ENCODE measurements around the gene ERN1.
A peak's percentile ranks its signal among the peaks of the same experiment; 100 is the strongest.

The ERN1 gene

DNA sequence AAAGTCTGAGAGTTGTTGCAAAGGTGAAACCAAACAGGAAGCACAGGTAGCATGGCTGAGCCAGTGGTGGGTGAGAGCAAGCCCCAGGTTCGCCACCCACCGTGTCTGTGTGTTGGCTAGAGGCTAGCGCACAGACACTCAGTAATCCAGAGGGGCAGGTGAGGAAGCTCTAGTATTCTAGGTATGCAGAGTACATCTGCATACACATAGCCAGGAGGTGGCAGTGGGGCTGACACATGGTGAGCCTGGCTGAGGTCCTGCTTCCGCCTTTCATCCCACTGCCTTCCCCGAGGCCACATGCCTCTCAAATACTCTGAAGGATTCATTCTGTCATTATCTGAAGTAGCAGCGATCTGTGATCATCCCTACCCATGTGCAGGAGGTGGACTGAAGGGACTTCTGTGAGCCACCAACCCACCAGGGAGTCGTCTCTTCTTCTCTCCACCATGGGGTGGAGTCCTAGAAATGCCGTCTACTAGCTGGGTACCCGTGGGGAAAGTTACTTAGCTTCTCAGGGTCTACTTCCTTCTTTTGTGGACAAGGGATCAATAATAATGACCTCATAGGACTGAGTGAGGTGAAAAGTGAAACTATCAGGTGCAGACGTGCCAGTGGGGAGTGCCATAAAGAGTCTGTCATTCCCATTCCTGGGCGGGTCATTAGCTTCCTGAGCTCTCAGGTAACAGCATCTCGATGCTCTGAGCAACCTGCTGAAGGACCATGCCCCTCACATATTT, 73.5 kb downstream of the ERN1 start:
- DNase-seq = no peak

DNA sequence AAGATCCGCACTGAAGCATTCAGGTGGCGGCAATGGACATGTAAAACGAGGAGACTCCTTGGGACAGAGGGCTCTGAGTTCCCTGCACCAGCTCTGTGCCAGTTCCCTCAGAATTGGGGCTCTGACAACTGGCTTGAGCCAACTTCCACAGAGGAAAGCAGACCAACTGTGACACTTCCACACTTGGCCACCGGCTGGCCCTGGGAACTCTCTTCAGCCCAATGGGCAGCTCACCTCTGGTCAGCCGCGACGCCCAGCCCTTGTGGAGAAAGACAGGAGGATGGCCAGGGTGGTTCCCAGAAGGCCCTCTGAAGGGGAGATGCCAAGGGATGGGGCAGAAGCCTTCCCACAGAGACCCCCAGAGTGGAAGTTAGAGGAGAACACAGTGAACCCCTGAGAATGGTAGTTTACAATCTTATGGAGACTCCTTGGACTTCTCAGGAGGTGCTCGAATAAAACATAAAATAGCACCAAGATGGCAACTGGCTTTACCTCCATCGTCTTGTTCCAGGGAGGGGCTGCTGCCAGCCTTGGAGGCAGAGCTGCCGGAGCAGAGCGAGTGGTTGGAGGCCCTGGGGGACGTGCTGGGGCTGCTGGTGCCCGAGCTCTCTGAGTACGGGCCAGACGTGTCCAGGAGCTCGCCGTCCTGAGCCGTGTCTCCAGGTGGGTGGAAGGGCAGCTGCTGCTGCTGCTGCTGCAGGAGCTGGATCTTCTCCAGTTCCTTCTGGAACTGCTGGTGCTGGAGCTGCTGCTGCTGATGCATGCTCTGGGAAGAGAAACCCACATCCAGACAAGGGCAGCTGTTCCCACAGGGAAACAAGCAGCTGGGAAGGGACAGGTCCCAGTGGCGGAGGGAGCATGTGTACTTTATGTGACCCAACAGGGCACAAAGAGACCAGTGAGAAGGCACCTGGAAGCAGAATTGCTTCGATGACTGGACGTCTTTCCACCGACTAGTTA, 74.5 kb downstream of the ERN1 start:
- DNase-seq = no peak

DNA sequence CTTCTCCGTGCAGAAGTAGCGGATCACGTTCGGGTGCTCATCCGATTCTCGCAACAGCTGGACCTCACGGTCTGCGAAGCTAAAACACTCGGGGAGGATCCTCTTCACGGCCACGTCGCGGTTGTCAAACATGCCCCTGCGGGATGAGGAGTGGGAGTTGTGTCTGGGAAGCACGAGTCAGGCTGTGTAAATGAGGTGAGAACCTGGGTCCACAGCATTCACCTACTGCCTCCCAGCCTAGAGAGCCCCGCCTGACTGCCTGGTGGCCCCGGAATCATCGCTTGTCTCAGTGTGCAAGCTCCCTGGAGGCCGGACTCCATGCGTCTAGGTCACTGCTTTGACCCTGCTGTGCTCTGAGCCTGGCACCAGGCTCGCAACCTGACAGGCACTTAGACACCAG, 75.6 kb downstream of the ERN1 start:
- DNase-seq = no peak

GRCh38 chr17:64053101-64053500, 76.8 kb downstream of the ERN1 start:
- DNase-seq = no peak

- no peak for DNase-seq
Observed at GRCh38 chr17:64051153-64051552, 78.8 kb downstream of the ERN1 start.

DNA sequence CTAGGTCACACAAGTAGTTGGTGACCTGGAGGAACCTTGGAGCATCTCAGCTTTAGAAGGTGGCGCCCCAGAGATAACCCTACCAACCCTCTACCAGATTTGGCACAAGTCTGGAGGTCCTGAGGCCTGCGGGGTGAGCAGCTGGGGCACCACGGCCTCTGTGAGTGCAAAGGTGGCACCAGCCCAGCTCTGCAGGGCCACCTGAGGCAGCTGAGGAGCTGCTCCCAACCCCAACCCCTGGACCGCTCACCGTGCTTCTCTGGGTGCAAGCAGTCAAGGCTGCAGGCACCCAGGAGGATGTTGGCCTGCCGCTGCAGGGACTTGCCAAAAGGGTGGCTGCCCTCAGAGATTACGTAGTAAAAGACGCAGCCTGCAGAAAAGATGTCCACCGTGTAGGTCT, 81.1 kb downstream of the ERN1 start:
- DNase-seq = no peak

DNA sequence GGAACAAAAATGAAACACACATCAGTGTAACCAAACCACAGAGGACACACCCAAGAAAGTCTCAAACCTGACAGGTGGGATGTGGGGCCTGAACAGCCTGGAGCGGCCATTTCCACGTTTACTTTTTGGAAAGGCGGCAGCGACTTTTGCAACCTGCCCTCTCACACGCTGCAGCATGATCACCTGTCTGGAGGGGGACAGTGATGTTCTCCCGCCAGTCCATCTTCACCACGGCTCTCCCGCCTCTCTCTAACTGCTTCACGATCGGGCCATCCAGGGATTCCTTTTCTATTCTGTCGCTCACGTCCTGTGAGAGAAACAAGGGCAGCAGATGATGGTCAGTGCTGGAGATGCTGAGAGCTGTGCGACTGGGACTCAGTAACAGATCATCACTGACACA, 84.8 kb downstream of the ERN1 start:
- DNase-seq = no peak

GRCh38 chr17:64042700-64043485, 87.1 kb downstream of the ERN1 start:
- no peak for DNase-seq

DNA sequence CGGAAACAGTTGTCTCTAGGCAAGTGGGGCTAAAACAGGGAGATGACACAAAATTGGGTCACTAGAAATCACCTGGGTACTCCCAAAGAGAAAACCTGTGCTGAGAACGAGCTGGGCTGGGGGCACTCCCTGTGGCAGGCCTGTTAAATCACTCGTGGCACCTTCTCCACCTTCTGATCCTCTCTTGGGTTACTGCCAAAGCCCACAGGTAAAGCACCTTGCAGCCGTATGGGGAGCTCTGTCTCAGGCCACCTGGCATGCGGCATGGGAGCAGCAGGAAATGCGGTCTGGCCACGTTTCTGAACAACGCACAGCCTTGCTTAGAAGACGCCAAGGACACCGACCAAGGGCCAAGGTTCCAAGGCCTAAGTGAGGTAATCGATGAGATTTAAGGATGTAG, 88.0 kb downstream of the ERN1 start:
- no peak for DNase-seq

DNA sequence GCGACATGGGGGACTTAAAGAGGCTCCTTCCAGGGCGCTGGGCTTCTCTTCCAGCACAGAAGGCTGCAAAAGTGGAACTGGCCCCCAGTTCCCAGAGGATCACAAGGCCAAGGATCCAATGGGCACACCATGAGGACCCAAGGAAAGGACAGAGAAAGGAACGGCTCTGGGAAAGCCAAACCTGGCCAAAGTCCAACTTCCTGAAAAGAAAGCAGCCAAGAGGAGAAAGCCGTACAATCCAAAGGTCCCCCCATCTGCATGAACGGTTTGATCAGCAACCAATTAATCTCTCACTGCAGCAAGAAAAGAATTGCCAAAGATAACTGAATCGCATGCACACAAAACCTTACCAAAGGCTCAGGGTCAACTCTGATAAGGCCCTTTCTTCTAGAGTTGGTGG, 89.7 kb downstream of the ERN1 start:
- no peak for DNase-seq

DNA sequence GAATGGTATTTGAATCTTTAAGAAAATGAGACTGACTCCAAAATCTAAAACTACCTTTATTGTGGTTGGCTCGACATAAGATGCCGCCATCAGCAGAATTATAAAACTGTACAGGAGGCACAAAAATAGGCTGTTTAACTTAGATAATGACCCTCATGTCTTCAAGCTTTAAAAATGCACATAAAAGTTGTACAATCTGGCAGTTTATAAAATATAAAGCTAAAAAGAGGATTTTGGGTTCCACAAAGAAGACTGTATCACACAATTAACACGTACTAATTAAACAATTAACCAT, 90.9 kb downstream of the ERN1 start:
- no peak for DNase-seq

DNA sequence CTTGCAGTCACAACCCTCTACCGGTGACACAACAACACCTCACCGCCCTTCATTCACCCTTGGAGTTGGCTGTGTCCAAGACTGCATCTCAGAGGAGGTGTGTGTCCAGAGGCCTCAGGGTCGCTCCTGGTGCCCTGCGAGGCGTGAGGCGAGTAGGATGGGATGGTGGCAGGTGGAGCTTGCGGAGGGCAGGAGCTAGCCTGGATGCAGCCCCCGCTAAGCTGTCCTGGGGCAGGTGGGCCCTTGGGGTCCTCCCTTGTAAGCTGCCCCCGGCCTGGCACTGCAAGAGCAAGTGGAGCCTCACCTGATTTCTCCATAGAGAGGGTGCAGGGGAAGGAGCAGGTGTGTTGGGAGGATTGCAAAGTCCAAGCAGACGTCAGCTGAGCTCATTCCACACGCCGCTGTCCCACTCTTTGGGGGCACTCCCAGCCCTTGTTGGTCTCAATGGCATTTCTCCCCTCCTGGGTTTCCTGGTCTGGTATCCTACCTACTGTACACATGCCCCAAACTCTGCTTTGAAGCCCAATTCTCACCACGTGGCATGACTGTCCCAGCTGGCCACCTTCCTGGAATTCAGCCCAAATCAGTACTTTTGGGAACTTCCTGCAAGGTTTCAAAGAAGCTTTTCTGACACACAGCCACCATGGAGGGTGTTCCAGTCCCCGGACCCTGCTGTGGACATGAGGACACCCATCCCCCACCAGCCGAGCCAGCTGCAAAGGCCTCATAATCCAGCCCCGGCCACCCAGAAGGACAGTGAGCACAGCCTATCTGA, 91.4 kb downstream of the ERN1 start:
- DNase-seq = no peak

GRCh38 chr17:64037802-64038201, 92.1 kb downstream of the ERN1 start:
- DNase-seq = no peak

- no peak for DNase-seq
Observed at GRCh38 chr17:64037180-64037579, 92.8 kb downstream of the ERN1 start.

GRCh38 chr17:64036198-64036922, 93.6 kb downstream of the ERN1 start:
- DNase-seq = no peak

DNA sequence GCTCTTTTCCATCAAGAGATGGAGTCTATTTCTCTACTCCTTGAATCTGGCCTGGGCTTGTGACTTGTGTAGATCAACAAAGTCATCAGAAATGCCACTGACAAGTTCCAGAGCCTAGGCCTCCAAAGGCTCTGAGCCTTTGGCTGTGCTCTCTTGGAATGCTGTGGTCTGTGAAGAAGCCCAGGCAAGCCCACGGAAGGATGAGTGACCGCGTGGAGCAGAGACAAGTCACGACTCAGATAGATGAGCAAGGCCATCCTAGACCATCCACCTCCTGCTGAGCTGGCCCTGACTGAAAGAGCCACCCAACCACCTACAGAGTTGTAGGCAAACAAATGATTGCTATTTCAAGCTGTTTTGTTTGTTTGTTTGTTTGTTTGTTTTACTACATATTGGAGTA, 97.9 kb downstream of the ERN1 start:
- no peak for DNase-seq

- peak; percentile 61 for DNase-seq
Observed at GRCh38 chr17:64028874-64029464, 101.0 kb downstream of the ERN1 start.

GRCh38 chr17:64025732-64026294, 104.1 kb downstream of the ERN1 start:
- DNase-seq = peak; percentile 78 to 89

- DNase-seq = peak; percentile 23
Observed at GRCh38 chr17:64024781-64025731, 104.9 kb downstream of the ERN1 start.

GRCh38 chr17:64024215-64024654, 105.7 kb downstream of the ERN1 start:
- no peak for DNase-seq
